NCI-H2081 (cell line): ENCODE measurements around the gene SGTA.
"Not testable (repeated sequence)": the region's sequence is repeated elsewhere in the genome, so short reads cannot be mapped to it uniquely, and the experiment has no call there.

Experiments
- DNase-seq, 2 experiments: peaks; one replicate each; lab custom pipeline; 2025; lab: John Stamatoyannopoulos, UW

The SGTA gene

GRCh38 chr19:2792666-2793065, 9.6 kb upstream of the SGTA start:
- DNase-seq = not testable (repeated sequence)

- no peak for DNase-seq
Observed at GRCh38 chr19:2791876-2792275, 8.8 kb upstream of the SGTA start.

- no peak for DNase-seq
Observed at GRCh38 chr19:2791440-2791839, 8.4 kb upstream of the SGTA start.

GRCh38 chr19:2790557-2791271, 7.6 kb upstream of the SGTA start:
- no peak for DNase-seq

- no peak for DNase-seq
Observed at GRCh38 chr19:2790194-2790556, 7.1 kb upstream of the SGTA start.

GRCh38 chr19:2788237-2788636, 5.2 kb upstream of the SGTA start:
- no peak for DNase-seq

- DNase-seq = no peak
Observed at GRCh38 chr19:2787115-2787514, 4.0 kb upstream of the SGTA start.

GRCh38 chr19:2785244-2785997, 2.3 kb upstream of the SGTA start, which contains the start of gene THOP1:
Gene THOP1 (plus strand): TSS chr19:2785503. CDS start chr19:2785663, 160 bp downstream.
- DNase-seq = peak; percentile 98 to 99

- DNase-seq = no peak
Observed at GRCh38 chr19:2783781-2784145, 690 bp upstream of the SGTA start.

GRCh38 chr19:2782329-2782935, 641 bp downstream of the SGTA start:
- DNase-seq = peak in 1 of 2 experiments; percentile 28

GRCh38 chr19:2780284-2780683, 2.8 kb downstream of the SGTA start:
- no peak for DNase-seq

GRCh38 chr19:2779121-2779740, 3.8 kb downstream of the SGTA start:
- no peak for DNase-seq

GRCh38 chr19:2777952-2778683, 5.0 kb downstream of the SGTA start:
- no peak for DNase-seq

- no peak for DNase-seq
Observed at GRCh38 chr19:2775556-2776430, 7.3 kb downstream of the SGTA start.

- no peak for DNase-seq
Observed at GRCh38 chr19:2774953-2775555, 8.0 kb downstream of the SGTA start.

GRCh38 chr19:2774083-2774679, 8.9 kb downstream of the SGTA start:
- no peak for DNase-seq

- no peak for DNase-seq
Observed at GRCh38 chr19:2771786-2772674, 11.0 kb downstream of the SGTA start.

- DNase-seq = no peak
Observed at GRCh38 chr19:2770055-2771013, 12.7 kb downstream of the SGTA start.
